ENCODE measurements around the gene ELMO1. TPM values are rescaled to one million over a fixed set of nuclear protein-coding genes. Genes with fewer than 3 reads are reported as not detected.
A peak's percentile ranks its signal among the peaks of the same experiment; 100 is the strongest.

Gene ELMO1
- total RNA-seq, 1 donor from 2014 or later = not detected

GRCh38 chr7:37035631-37036030 is 413.0 kb downstream of the ELMO1 start:
- DNase-seq (ENCODE audit: extremely low spot score, unreplicated experiment) = no peak
- Mint-ChIP-seq H3K9me3 (ENCODE audit: unreplicated experiment) (peaks cover 12% of the 10 kb centered on the region), H3K4me3 (ENCODE audit: unreplicated experiment) (no peak overlapping the region), H3K4me1 (ENCODE audit: unreplicated experiment) (peaks cover 35% of the 10 kb centered on the region), H3K36me3 (ENCODE audit: unreplicated experiment) (peaks cover 3% of the 10 kb centered on the region), H3K27me3 (ENCODE audit: unreplicated experiment) (no peaks in the 10 kb centered on the region), H3K27ac (ENCODE audit: unreplicated experiment) (no peak overlapping the region)
- TF ChIP-seq, protein P1, sequence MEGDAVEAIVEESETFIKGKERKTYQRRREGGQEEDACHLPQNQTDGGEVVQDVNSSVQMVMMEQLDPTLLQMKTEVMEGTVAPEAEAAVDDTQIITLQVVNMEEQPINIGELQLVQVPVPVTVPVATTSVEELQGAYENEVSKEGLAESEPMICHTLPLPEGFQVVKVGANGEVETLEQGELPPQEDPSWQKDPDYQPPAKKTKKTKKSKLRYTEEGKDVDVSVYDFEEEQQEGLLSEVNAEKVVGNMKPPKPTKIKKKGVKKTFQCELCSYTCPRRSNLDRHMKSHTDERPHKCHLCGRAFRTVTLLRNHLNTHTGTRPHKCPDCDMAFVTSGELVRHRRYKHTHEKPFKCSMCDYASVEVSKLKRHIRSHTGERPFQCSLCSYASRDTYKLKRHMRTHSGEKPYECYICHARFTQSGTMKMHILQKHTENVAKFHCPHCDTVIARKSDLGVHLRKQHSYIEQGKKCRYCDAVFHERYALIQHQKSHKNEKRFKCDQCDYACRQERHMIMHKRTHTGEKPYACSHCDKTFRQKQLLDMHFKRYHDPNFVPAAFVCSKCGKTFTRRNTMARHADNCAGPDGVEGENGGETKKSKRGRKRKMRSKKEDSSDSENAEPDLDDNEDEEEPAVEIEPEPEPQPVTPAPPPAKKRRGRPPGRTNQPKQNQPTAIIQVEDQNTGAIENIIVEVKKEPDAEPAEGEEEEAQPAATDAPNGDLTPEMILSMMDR (IDR thresholded peaks at IDR 0.05) = no peak

DNA sequence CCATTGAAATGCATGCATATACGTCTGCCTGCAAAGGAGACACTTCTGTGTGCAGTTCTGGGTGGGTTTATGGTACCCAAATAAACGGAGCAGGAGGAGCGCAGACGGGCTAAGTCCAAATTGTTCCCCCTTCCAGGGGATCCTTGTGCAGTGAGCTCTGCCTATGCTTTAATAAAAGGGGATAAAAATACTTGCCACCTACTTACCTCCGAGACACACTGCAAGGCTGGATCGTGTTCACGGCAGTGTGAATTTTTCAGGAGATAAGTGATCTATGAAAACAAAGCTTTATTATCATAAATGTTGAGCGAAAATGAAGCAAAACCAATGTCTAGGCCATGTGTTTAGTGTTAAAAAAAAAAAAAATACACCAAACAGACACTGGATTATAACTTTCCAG is 415.5 kb downstream of the ELMO1 start:
- peaks cover 46% of the 10 kb centered on the region for H3K4me1 Mint-ChIP-seq (ENCODE audit: unreplicated experiment)
- H3K27ac Mint-ChIP-seq (ENCODE audit: unreplicated experiment) = no peak overlapping the region
- DNase-seq (ENCODE audit: extremely low spot score, unreplicated experiment) = no peak
- H3K36me3 Mint-ChIP-seq (ENCODE audit: unreplicated experiment) = no peaks in the 10 kb centered on the region
- H3K9me3 Mint-ChIP-seq (ENCODE audit: unreplicated experiment) = peaks cover 4% of the 10 kb centered on the region
- no peak overlapping the region for H3K4me3 Mint-ChIP-seq (ENCODE audit: unreplicated experiment)
- TF ChIP-seq, protein P1 (IDR thresholded peaks at IDR 0.05) = no peak
- H3K27me3 Mint-ChIP-seq (ENCODE audit: unreplicated experiment) = no peaks in the 10 kb centered on the region

DNA sequence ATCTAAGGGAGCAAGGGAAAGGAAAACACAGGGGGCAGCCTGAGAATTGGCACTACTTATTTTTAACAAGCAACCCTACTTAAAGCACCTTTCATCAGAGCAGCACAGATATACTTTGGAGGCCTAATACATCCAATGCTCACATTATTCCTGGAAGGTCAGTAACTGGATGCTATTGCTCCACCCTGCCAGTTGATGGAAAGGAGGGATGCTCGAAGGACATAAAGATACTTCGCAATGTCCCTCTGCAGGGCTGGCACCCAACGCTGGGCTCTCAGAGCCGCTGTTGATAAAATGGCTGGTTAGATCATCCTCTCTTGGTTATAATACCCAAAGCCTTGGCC is 416.4 kb downstream of the ELMO1 start:
- TF ChIP-seq, protein P1 (IDR thresholded peaks at IDR 0.05) = no peak
- H3K4me1 Mint-ChIP-seq (ENCODE audit: unreplicated experiment) = peaks cover 46% of the 10 kb centered on the region
- no peak overlapping the region for H3K4me3 Mint-ChIP-seq (ENCODE audit: unreplicated experiment)
- H3K9me3 Mint-ChIP-seq (ENCODE audit: unreplicated experiment) = peaks cover 3% of the 10 kb centered on the region
- H3K27me3 Mint-ChIP-seq (ENCODE audit: unreplicated experiment) = no peaks in the 10 kb centered on the region
- no peaks in the 10 kb centered on the region for H3K36me3 Mint-ChIP-seq (ENCODE audit: unreplicated experiment)
- H3K27ac Mint-ChIP-seq (ENCODE audit: unreplicated experiment) = peak overlapping the region; percentile 85
- DNase-seq (ENCODE audit: extremely low spot score, unreplicated experiment) = no peak

DNA sequence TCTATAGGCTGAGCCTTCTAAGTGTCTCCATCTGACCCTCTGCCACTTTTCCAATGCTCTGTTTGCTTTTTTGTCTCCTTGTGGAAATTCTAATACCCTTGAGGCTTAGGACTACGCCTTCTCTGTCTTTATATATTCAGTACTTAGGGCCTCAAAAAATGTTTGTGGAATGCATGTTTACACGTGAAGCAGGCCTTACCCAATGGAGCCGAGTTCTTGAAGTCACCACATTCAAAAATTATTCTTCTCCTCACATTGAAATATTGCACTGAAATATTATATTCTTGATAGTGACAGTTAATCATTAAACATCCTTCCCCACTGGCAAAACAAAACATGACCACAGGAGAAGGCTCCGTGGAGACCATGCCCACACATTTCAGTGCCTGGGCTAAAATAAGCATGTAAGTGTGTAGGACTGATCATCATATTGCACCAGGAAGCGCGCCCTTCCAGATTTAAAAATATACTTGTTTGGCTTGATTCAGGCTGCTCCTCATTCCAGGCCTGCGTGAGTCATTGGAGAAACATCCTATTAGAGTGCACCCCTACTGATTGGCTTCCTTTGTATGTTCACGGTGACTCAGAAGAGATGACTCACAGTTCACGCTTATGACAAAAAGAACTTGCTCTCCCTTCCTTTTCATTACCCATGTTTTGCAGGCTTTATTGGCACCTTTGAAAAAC is 416.9 kb downstream of the ELMO1 start:
- DNase-seq (ENCODE audit: extremely low spot score, unreplicated experiment) = peak; percentile 89
- no peaks in the 10 kb centered on the region for H3K27me3 Mint-ChIP-seq (ENCODE audit: unreplicated experiment)
- peaks cover 46% of the 10 kb centered on the region for H3K4me1 Mint-ChIP-seq (ENCODE audit: unreplicated experiment)
- H3K36me3 Mint-ChIP-seq (ENCODE audit: unreplicated experiment) = no peaks in the 10 kb centered on the region
- H3K9me3 Mint-ChIP-seq (ENCODE audit: unreplicated experiment) = peaks cover 3% of the 10 kb centered on the region
- peak overlapping the region; percentile 33 for H3K4me3 Mint-ChIP-seq (ENCODE audit: unreplicated experiment)
- peak overlapping the region; percentile 90 for H3K27ac Mint-ChIP-seq (ENCODE audit: unreplicated experiment)
- TF ChIP-seq, protein P1 (IDR thresholded peaks at IDR 0.05) = no peak

GRCh38 chr7:37028909-37029440 is 419.7 kb downstream of the ELMO1 start:
- H3K27me3 Mint-ChIP-seq (ENCODE audit: unreplicated experiment) = no peaks in the 10 kb centered on the region
- no peak overlapping the region for H3K27ac Mint-ChIP-seq (ENCODE audit: unreplicated experiment)
- no peaks in the 10 kb centered on the region for H3K36me3 Mint-ChIP-seq (ENCODE audit: unreplicated experiment)
- peaks cover 45% of the 10 kb centered on the region for H3K4me1 Mint-ChIP-seq (ENCODE audit: unreplicated experiment)
- peaks cover 3% of the 10 kb centered on the region for H3K9me3 Mint-ChIP-seq (ENCODE audit: unreplicated experiment)
- TF ChIP-seq, protein P1 (IDR thresholded peaks at IDR 0.05) = no peak
- no peak overlapping the region for H3K4me3 Mint-ChIP-seq (ENCODE audit: unreplicated experiment)
- no peak for DNase-seq (ENCODE audit: extremely low spot score, unreplicated experiment)
